ENCODE measurements around the gene BMAL1.

The BMAL1 gene

GRCh38 chr11:13261591-13262061 lies 16.0 kb upstream of the BMAL1 start:
- no peak for DNase-seq (ENCODE audit: low read depth in 3 of 3)

GRCh38 chr11:13262096-13262495 lies 15.5 kb upstream of the BMAL1 start:
- no peak for DNase-seq (ENCODE audit: low read depth in 3 of 3)

GRCh38 chr11:13268791-13269190 lies 8.8 kb upstream of the BMAL1 start:
- no peak for DNase-seq (ENCODE audit: low read depth in 3 of 3)

GRCh38 chr11:13269775-13270174 lies 7.8 kb upstream of the BMAL1 start:
- no peak for DNase-seq (ENCODE audit: low read depth in 3 of 3)

DNA sequence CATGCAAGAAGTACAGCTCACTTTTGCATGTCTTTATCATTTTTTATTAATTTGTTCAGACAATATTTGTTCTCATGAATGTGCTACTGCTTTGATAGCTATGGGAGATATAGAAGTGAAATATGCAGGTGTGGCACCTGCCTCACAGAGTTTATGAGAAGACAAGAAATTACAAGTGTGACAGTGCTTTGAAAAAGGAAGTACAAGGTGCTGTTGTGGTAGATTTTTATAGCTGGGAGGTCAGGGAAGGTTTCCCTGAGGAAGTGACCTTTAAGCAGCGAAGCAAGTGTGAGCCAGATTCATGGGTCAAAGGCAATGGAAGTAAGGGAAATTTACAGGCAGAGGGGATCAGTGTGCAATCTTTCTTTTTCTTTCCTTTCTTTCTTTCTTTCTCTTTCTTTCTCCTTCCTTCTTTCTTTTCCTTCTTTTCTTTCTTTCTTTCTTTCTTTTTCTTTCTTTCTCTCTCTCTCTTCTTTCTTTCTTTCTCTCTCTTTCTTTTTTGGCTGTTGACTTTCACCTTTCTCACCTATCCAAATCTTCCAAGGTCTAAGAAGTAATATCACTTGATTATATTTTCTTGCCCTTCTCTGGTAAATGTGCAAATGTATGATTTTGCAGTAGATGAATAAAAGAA lies 6.4 kb upstream of the BMAL1 start:
- no peak for DNase-seq (ENCODE audit: low read depth in 3 of 3)

GRCh38 chr11:13276454-13276831 lies 1.1 kb upstream of the BMAL1 start:
- DNase-seq (ENCODE audit: low read depth in 3 of 3), result no peak

GRCh38 chr11:13276832-13277767 lies 490 bp upstream of the BMAL1 start:
- peak; percentile 94 to 97 (median 96) for DNase-seq (ENCODE audit: low read depth in 3 of 3)

- DNase-seq (ENCODE audit: low read depth in 3 of 3), result no peak
These were observed 1.3 kb downstream of the BMAL1 start for GRCh38 chr11:13278609-13279486.

- no peak for DNase-seq (ENCODE audit: low read depth in 3 of 3)
These were observed 1.9 kb downstream of the BMAL1 start for GRCh38 chr11:13279487-13279834.

- no peak for DNase-seq (ENCODE audit: low read depth in 3 of 3)
These were observed 2.6 kb downstream of the BMAL1 start for GRCh38 chr11:13280092-13280722.

GRCh38 chr11:13280777-13281176 lies 3.2 kb downstream of the BMAL1 start:
- no peak for DNase-seq (ENCODE audit: low read depth in 3 of 3)

DNA sequence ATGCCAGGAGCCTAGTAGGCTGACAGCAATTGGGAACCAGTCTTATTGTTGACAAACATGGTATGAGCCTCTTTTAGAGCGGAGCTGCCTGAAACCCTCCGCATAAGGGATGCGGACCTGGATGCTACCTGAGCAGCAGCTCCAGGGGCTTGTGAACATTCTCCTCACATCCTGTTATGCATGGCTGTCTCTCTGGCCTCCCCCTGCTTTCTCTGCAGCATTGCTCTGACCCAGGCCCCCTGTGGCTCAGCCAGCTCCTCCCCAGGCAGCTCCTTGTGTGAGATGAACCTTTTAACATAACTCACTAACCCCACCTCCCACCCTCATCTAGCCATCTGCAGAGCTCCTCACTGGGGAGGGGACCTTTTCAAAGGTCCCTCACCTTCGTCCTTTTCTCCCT lies 6.0 kb downstream of the BMAL1 start:
- no peak for DNase-seq (ENCODE audit: low read depth in 3 of 3)

GRCh38 chr11:13284776-13285588 lies 7.4 kb downstream of the BMAL1 start:
- DNase-seq (ENCODE audit: low read depth in 3 of 3), result no peak

DNA sequence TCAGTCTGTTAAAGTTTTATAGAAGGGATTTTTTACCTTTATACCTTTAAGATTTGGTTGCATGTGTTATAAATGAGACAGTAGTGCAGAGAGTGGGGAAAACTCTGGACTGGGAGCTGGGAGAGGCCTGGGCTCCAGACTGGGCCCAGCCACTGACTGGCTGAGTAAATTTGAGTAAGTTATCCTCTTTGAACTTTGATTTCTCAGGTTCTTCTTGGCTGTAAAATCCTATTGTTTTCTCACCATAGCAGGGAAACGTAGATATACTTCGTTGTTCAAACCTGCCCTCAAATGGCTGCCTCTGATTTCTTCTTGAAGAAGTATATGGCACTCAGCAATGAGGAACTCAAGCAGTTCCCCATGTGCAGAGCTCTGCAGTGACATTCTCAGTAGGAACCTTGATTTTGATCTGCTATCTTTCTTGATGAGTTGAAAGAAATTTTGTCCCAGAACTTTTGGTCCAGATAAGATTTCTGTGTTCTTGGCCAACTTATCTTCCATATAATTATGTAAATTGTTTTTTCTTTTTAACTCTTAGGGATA lies 8.8 kb downstream of the BMAL1 start:
- DNase-seq (ENCODE audit: low read depth in 3 of 3), result no peak

DNA sequence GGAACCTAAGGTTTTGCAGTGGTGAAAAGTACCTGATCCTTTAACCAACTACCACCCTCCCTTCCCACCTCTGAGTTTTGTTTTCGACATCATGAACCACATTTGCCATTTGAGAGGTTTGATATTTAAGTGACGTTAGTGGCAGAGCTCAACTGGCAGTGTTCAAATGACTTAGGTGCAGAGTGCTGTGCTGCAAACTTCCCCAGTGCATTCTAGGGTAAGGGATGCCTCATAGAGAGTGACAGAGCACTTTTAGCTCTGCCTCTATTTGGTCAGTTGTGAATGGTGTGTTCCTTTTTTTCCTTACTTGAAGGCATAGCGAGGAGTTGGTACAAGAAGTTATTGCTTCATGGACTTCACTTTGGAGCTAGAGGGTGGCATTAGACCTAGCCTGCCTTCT lies 9.4 kb downstream of the BMAL1 start:
- peak in 2 of 3 donors; percentile 20 to 33 for DNase-seq (ENCODE audit: low read depth in 3 of 3)

GRCh38 chr11:13287681-13288080 lies 10.1 kb downstream of the BMAL1 start:
- DNase-seq (ENCODE audit: low read depth in 3 of 3), result no peak

- no peak for DNase-seq (ENCODE audit: low read depth in 3 of 3)
These were observed 10.9 kb downstream of the BMAL1 start for GRCh38 chr11:13288375-13289029.

GRCh38 chr11:13289081-13289480 lies 11.5 kb downstream of the BMAL1 start:
- no peak for DNase-seq (ENCODE audit: low read depth in 3 of 3)

- DNase-seq (ENCODE audit: low read depth in 3 of 3), result no peak
These were observed 12.8 kb downstream of the BMAL1 start for GRCh38 chr11:13290221-13290980.

All from stimulated activated CD4-positive, alpha-beta T cell treated with anti-CD3 and anti-CD28 coated beads, TNF-alpha, amount 100 ng/mL, for 48 hours (primary cell).